ENCODE data around the gene C16orf74. TPM values are rescaled to one million over a fixed set of nuclear protein-coding genes. Genes with fewer than 3 reads are reported as not detected.

The C16orf74 gene
- polyA plus RNA-seq, 2 of the 4 experiments (the other 2 are of a cell fraction), result 3.8 to 9.1 TPM

- ATAC-seq (no peak), DNase-seq (ENCODE audit: low read depth in 1 of 2, low spot score in 1 of 2) (no peak), FAIRE-seq (no peak)
- POLR2A ChIA-PET, result no interaction called here
- CTCF ChIA-PET, result interaction anchor here (0.7 to 15.5 kb wide), 6 partner anchors 6 to 66 kb away, joined by 3 to 130 read pairs (median 6); no protein-coding TSS in a partner anchor
- no peaks in the 10 kb centered on the region for H3K9me3 ChIP-seq
- 91% methylated on average over 9 of the region's 12 CpGs for WGBS (ENCODE audit: missing lambda C conversion rate)
- H3K4me3 ChIP-seq, result no peak overlapping the region
- H3K4me2 ChIP-seq, result no peak overlapping the region
- H3K27ac ChIP-seq, result no peak overlapping the region
- no peak for TF ChIP-seq E2F6 (IDR thresholded peaks at IDR 0.05; ENCODE audit: borderline replicate concordance, low read depth)
- TF ChIP-seq EP300 (IDR thresholded peaks at IDR 0.05), result no peak
- no peak for TF ChIP-seq ZC3H11A (IDR thresholded peaks at IDR 0.05)
- no peak for TF ChIP-seq HDAC2 (IDR thresholded peaks at IDR 0.05)
- no peak for TF ChIP-seq NFE2L2 (conservative IDR thresholded peaks at IDR 0.05; ENCODE audit: low read length)
- no peak for TF ChIP-seq GATA3 (IDR thresholded peaks at IDR 0.05; ENCODE audit: borderline replicate concordance)
- no peak for TF ChIP-seq HOXB13 (CRISPR knock-in tag; IDR thresholded peaks at IDR 0.05; ENCODE audit: low read depth)
- no peak for TF ChIP-seq RNF2 (IDR thresholded peaks at IDR 0.05; ENCODE audit: borderline replicate concordance, low read depth)
- TF ChIP-seq NR3C1 (IDR thresholded peaks at IDR 0.05), result no peak
- H3K4me1 ChIP-seq, result no peaks in the 10 kb centered on the region
Observed at GRCh38 chr16:85724936-85725335, 26.0 kb downstream of the C16orf74 start.

- POLR2A ChIA-PET, result no interaction called here
- H3K4me3 ChIP-seq, result no peak overlapping the region
- DNase-seq (ENCODE audit: low read depth in 1 of 2, low spot score in 1 of 2) (no peak), ATAC-seq (no peak), FAIRE-seq (no peak)
- no peaks in the 10 kb centered on the region for H3K9me3 ChIP-seq
- TF ChIP-seq MAZ (IDR thresholded peaks at IDR 0.05; ENCODE audit: borderline replicate concordance, low read depth, low read length) (no peak), EHMT2 (IDR thresholded peaks at IDR 0.05; ENCODE audit: low read depth) (no peak), KDM1A (IDR thresholded peaks at IDR 0.05; ENCODE audit: low read depth) (no peak), HES2 (IDR thresholded peaks at IDR 0.05) (no peak), E2F6 (IDR thresholded peaks at IDR 0.05; ENCODE audit: borderline replicate concordance, low read depth) (no peak), BHLHE40 (IDR thresholded peaks at IDR 0.05; ENCODE audit: low read depth, low read length) (no peak), MYC (IDR thresholded peaks at IDR 0.05; ENCODE audit: borderline replicate concordance, low read length) (no peak), RCOR1 (IDR thresholded peaks at IDR 0.05; ENCODE audit: low read depth, low read length) (no peak), EHF (CRISPR knock-in tag; IDR thresholded peaks at IDR 0.05) (no peak), HOXB13 (CRISPR knock-in tag; IDR thresholded peaks at IDR 0.05; ENCODE audit: low read depth) (no peak), TFCP2L1 (CRISPR knock-in tag; IDR thresholded peaks at IDR 0.05) (no peak), HDAC2 (IDR thresholded peaks at IDR 0.05) (no peak), PBX3 (IDR thresholded peaks at IDR 0.05) (no peak), CBX2 (IDR thresholded peaks at IDR 0.05; ENCODE audit: borderline replicate concordance, low read depth) (no peak), TP53 (CRISPR knock-in tag; IDR thresholded peaks at IDR 0.05) (no peak), HOXA7 (CRISPR knock-in tag; IDR thresholded peaks at IDR 0.05) (no peak), SMC3 (IDR thresholded peaks at IDR 0.05) (no peak)
- TF ChIP-seq, protein P1, sequence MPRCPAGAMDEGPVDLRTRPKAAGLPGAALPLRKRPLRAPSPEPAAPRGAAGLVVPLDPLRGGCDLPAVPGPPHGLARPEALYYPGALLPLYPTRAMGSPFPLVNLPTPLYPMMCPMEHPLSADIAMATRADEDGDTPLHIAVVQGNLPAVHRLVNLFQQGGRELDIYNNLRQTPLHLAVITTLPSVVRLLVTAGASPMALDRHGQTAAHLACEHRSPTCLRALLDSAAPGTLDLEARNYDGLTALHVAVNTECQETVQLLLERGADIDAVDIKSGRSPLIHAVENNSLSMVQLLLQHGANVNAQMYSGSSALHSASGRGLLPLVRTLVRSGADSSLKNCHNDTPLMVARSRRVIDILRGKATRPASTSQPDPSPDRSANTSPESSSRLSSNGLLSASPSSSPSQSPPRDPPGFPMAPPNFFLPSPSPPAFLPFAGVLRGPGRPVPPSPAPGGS (IDR thresholded peaks at IDR 0.05), result no peak
- TF ChIP-seq, protein P2, sequence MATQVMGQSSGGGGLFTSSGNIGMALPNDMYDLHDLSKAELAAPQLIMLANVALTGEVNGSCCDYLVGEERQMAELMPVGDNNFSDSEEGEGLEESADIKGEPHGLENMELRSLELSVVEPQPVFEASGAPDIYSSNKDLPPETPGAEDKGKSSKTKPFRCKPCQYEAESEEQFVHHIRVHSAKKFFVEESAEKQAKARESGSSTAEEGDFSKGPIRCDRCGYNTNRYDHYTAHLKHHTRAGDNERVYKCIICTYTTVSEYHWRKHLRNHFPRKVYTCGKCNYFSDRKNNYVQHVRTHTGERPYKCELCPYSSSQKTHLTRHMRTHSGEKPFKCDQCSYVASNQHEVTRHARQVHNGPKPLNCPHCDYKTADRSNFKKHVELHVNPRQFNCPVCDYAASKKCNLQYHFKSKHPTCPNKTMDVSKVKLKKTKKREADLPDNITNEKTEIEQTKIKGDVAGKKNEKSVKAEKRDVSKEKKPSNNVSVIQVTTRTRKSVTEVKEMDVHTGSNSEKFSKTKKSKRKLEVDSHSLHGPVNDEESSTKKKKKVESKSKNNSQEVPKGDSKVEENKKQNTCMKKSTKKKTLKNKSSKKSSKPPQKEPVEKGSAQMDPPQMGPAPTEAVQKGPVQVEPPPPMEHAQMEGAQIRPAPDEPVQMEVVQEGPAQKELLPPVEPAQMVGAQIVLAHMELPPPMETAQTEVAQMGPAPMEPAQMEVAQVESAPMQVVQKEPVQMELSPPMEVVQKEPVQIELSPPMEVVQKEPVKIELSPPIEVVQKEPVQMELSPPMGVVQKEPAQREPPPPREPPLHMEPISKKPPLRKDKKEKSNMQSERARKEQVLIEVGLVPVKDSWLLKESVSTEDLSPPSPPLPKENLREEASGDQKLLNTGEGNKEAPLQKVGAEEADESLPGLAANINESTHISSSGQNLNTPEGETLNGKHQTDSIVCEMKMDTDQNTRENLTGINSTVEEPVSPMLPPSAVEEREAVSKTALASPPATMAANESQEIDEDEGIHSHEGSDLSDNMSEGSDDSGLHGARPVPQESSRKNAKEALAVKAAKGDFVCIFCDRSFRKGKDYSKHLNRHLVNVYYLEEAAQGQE (IDR thresholded peaks at IDR 0.05), result no peak
- 87% methylated on average over 19 of the region's 20 CpGs for WGBS (ENCODE audit: missing lambda C conversion rate)
- CTCF ChIA-PET, result interaction anchor here (0.7 to 15.5 kb wide), 5 partner anchors 5 to 65 kb away, joined by 3 to 130 read pairs (median 4); no protein-coding TSS in a partner anchor
- no peaks in the 10 kb centered on the region for H3K4me1 ChIP-seq
- no peak overlapping the region for H3K4me2 ChIP-seq
- H3K27ac ChIP-seq, result no peak overlapping the region
Observed at GRCh38 chr16:85724126-85724879, 26.6 kb downstream of the C16orf74 start.
